ENCODE measurements around the gene CCNT1. TPM values are rescaled to one million over a fixed set of nuclear protein-coding genes. Genes with fewer than 3 reads are reported as not detected.

CCNT1 gene
- polyA plus RNA-seq, 1 donor from 2014 or later = 28.2 TPM

- Histone ChIP-seq H3K79me2 (replicated peaks; ENCODE audit: insufficient read depth, low read length) (no peaks in the 10 kb centered on the region), H3K9me3 (ENCODE audit: low read length) (no peaks in the 10 kb centered on the region), H3F3A (ENCODE audit: insufficient read depth, low read length, poor library complexity, severe bottlenecking) (no peaks in the 10 kb centered on the region), H3K36me3 (ENCODE audit: insufficient read depth, low read length) (no peaks in the 10 kb centered on the region), H3K9me2 (ENCODE audit: insufficient read depth, low read length) (no peaks in the 10 kb centered on the region), H3K4me2 (ENCODE audit: low read length) (no peak overlapping the region), H2AFZ (ENCODE audit: low read depth, low read length) (no peak overlapping the region), H4K20me1 (ENCODE audit: insufficient read depth) (no peaks in the 10 kb centered on the region), H3K9ac (ENCODE audit: low read length) (no peak overlapping the region), H3K4me3 (ENCODE audit: low read length) (no peak overlapping the region), H3K27me3 (ENCODE audit: insufficient read depth, low read depth, low read length) (no peaks in the 10 kb centered on the region), H3K27ac (ENCODE audit: low read length) (no peak overlapping the region)
- TF ChIP-seq RAD21 (conservative IDR thresholded peaks at IDR 0.05) = no peak
- TF ChIP-seq EZH2 (IDR thresholded peaks at IDR 0.05; ENCODE audit: borderline replicate concordance, insufficient read depth, low read length, poor library complexity, severe bottlenecking) = no peak
- TF ChIP-seq CTCF (IDR thresholded peaks at IDR 0.05; ENCODE audit: poor library complexity, severe bottlenecking) = no peak
- TF ChIP-seq TAF1 (IDR thresholded peaks at IDR 0.05; ENCODE audit: low read depth) = no peak
- TF ChIP-seq SMC3 (conservative IDR thresholded peaks at IDR 0.05; ENCODE audit: poor library complexity) = no peak
- no peak for TF ChIP-seq MXI1 (conservative IDR thresholded peaks at IDR 0.05; ENCODE audit: poor library complexity, severe bottlenecking)
- no peak for TF ChIP-seq POLR2AphosphoS5 (IDR thresholded peaks at IDR 0.05)
- no peak for TF ChIP-seq EP300 (conservative IDR thresholded peaks at IDR 0.05; ENCODE audit: poor library complexity, severe bottlenecking)
- TF ChIP-seq REST (IDR thresholded peaks at IDR 0.05; ENCODE audit: borderline replicate concordance) = no peak
These were observed 27.7 kb downstream of the CCNT1 start for GRCh38 chr12:48688836-48689235.

GRCh38 chr12:48687592-48687991 is 28.9 kb downstream of the CCNT1 start:
- Histone ChIP-seq H3F3A (ENCODE audit: insufficient read depth, low read length, poor library complexity, severe bottlenecking) (no peaks in the 10 kb centered on the region), H3K79me2 (replicated peaks; ENCODE audit: insufficient read depth, low read length) (no peaks in the 10 kb centered on the region), H3K4me3 (ENCODE audit: low read length) (no peak overlapping the region), H3K27me3 (ENCODE audit: insufficient read depth, low read depth, low read length) (no peaks in the 10 kb centered on the region), H3K9ac (ENCODE audit: low read length) (no peak overlapping the region), H3K36me3 (ENCODE audit: insufficient read depth, low read length) (no peaks in the 10 kb centered on the region), H3K27ac (ENCODE audit: low read length) (no peak overlapping the region), H4K20me1 (ENCODE audit: insufficient read depth) (no peaks in the 10 kb centered on the region), H2AFZ (ENCODE audit: low read depth, low read length) (no peak overlapping the region), H3K9me3 (ENCODE audit: low read length) (no peaks in the 10 kb centered on the region), H3K9me2 (ENCODE audit: insufficient read depth, low read length) (no peaks in the 10 kb centered on the region), H3K4me2 (ENCODE audit: low read length) (no peak overlapping the region)
- TF ChIP-seq MXI1 (conservative IDR thresholded peaks at IDR 0.05; ENCODE audit: poor library complexity, severe bottlenecking) (no peak), TAF1 (IDR thresholded peaks at IDR 0.05; ENCODE audit: low read depth) (no peak), POLR2AphosphoS5 (IDR thresholded peaks at IDR 0.05) (no peak), REST (IDR thresholded peaks at IDR 0.05; ENCODE audit: borderline replicate concordance) (no peak), CTCF (IDR thresholded peaks at IDR 0.05; ENCODE audit: poor library complexity, severe bottlenecking) (no peak), EP300 (conservative IDR thresholded peaks at IDR 0.05; ENCODE audit: poor library complexity, severe bottlenecking) (no peak), EZH2 (IDR thresholded peaks at IDR 0.05; ENCODE audit: borderline replicate concordance, insufficient read depth, low read length, poor library complexity, severe bottlenecking) (no peak), SMC3 (conservative IDR thresholded peaks at IDR 0.05; ENCODE audit: poor library complexity) (no peak), RAD21 (conservative IDR thresholded peaks at IDR 0.05) (no peak)
